Measurements from ENCODE around the gene PAQR4. TPM values are rescaled to one million over a fixed set of nuclear protein-coding genes. Genes with fewer than 3 reads are reported as not detected.

Gene PAQR4
- polyA plus RNA-seq, 1 donor from 2014 or later: 47.8 TPM

DNA sequence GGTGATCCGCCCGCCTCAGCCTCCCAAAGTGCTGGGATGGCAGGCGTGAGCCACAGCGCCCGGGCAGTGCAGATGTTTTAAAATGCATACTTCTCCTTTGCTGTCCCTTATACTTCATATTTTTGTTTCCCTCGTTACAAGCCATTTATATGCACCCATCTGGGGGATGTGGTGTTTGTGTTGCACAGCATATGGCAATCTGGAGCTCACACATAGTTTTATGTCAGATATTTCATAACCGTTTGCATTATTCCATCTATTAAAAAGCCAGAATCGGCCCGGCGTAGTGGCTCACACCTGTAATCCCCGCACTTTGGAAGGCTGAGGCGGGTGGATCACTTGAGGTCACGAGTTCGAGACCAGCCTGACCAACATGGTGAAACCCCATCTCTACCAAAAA is 45.7 kb upstream of the PAQR4 start:
- H3K27me3 ChIP-seq (ENCODE audit: insufficient read depth, low read depth, low read length): no peaks in the 10 kb centered on the region
- no peaks in the 10 kb centered on the region for H4K20me1 ChIP-seq (ENCODE audit: insufficient read depth)
- H3K9me3 ChIP-seq (ENCODE audit: low read length): no peaks in the 10 kb centered on the region
- H3K4me2 ChIP-seq (ENCODE audit: low read length): no peak overlapping the region
- H3K4me3 ChIP-seq (ENCODE audit: low read length): no peak overlapping the region
- H3F3A ChIP-seq (ENCODE audit: insufficient read depth, low read length, poor library complexity, severe bottlenecking): no peaks in the 10 kb centered on the region
- no peak overlapping the region for H3K27ac ChIP-seq (ENCODE audit: low read length)
- no peaks in the 10 kb centered on the region for H3K79me2 ChIP-seq (replicated peaks; ENCODE audit: insufficient read depth, low read length)
- TF ChIP-seq EZH2 (IDR thresholded peaks at IDR 0.05; ENCODE audit: borderline replicate concordance, insufficient read depth, low read length, poor library complexity, severe bottlenecking) (no peak), POLR2AphosphoS5 (IDR thresholded peaks at IDR 0.05) (no peak), TAF1 (IDR thresholded peaks at IDR 0.05; ENCODE audit: low read depth) (no peak), RAD21 (conservative IDR thresholded peaks at IDR 0.05) (no peak), SMC3 (conservative IDR thresholded peaks at IDR 0.05; ENCODE audit: poor library complexity) (no peak), EP300 (conservative IDR thresholded peaks at IDR 0.05; ENCODE audit: poor library complexity, severe bottlenecking) (no peak), MXI1 (conservative IDR thresholded peaks at IDR 0.05; ENCODE audit: poor library complexity, severe bottlenecking) (no peak)
- TF ChIP-seq, protein P1, sequence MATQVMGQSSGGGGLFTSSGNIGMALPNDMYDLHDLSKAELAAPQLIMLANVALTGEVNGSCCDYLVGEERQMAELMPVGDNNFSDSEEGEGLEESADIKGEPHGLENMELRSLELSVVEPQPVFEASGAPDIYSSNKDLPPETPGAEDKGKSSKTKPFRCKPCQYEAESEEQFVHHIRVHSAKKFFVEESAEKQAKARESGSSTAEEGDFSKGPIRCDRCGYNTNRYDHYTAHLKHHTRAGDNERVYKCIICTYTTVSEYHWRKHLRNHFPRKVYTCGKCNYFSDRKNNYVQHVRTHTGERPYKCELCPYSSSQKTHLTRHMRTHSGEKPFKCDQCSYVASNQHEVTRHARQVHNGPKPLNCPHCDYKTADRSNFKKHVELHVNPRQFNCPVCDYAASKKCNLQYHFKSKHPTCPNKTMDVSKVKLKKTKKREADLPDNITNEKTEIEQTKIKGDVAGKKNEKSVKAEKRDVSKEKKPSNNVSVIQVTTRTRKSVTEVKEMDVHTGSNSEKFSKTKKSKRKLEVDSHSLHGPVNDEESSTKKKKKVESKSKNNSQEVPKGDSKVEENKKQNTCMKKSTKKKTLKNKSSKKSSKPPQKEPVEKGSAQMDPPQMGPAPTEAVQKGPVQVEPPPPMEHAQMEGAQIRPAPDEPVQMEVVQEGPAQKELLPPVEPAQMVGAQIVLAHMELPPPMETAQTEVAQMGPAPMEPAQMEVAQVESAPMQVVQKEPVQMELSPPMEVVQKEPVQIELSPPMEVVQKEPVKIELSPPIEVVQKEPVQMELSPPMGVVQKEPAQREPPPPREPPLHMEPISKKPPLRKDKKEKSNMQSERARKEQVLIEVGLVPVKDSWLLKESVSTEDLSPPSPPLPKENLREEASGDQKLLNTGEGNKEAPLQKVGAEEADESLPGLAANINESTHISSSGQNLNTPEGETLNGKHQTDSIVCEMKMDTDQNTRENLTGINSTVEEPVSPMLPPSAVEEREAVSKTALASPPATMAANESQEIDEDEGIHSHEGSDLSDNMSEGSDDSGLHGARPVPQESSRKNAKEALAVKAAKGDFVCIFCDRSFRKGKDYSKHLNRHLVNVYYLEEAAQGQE (IDR thresholded peaks at IDR 0.05; ENCODE audit: borderline replicate concordance): no peak
- TF ChIP-seq, protein P2, sequence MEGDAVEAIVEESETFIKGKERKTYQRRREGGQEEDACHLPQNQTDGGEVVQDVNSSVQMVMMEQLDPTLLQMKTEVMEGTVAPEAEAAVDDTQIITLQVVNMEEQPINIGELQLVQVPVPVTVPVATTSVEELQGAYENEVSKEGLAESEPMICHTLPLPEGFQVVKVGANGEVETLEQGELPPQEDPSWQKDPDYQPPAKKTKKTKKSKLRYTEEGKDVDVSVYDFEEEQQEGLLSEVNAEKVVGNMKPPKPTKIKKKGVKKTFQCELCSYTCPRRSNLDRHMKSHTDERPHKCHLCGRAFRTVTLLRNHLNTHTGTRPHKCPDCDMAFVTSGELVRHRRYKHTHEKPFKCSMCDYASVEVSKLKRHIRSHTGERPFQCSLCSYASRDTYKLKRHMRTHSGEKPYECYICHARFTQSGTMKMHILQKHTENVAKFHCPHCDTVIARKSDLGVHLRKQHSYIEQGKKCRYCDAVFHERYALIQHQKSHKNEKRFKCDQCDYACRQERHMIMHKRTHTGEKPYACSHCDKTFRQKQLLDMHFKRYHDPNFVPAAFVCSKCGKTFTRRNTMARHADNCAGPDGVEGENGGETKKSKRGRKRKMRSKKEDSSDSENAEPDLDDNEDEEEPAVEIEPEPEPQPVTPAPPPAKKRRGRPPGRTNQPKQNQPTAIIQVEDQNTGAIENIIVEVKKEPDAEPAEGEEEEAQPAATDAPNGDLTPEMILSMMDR (IDR thresholded peaks at IDR 0.05; ENCODE audit: poor library complexity, severe bottlenecking): no peak
- H3K36me3 ChIP-seq (ENCODE audit: insufficient read depth, low read length): no peaks in the 10 kb centered on the region
- H2AFZ ChIP-seq (ENCODE audit: low read depth, low read length): no peak overlapping the region
- no peaks in the 10 kb centered on the region for H3K9me2 ChIP-seq (ENCODE audit: insufficient read depth, low read length)
- no peak overlapping the region for H3K9ac ChIP-seq (ENCODE audit: low read length)

DNA sequence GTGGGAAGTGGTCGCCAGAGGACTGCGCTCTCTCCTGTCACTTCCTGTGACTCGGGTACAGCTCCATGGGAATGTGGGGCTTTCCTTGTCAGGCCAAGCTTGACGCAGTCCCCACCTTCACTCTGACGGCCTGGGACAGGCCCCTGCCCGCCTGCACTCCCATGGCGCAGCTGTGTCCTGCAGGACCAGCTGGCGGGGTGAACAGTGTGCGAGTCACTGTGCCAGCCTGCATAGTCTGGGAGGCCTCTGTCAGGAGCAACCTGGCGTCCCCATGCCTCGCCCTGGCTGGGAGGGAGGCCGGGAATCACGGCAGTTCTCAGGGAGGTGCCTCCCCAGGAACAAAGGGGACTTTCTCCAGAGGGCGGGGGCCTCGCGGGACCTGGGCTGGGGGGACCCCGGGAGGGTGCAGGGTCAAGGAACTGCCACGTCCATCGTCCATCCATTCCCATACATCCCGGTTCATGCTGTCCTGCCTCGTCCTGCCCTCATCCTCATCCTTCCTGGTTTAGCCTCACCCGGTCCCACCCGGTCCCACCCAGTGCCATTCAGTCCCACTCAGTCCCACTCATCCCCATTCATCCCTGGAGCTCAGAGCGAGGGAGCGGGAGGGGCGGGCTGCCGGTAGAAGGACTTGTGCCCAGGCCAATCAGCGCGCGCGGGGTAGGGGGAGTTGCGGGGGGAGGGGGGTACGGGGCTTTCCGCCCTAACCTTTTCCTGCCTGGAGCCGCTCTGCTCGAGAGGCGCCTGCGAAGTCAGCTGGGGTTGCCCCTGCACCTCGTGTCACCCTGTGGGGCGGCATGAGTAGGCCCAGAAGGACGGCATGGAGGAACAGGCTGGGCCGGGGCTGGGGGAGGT is 44.0 kb upstream of the PAQR4 start:
- Histone ChIP-seq H3K9ac (ENCODE audit: low read length) (no peak overlapping the region), H2AFZ (ENCODE audit: low read depth, low read length) (no peak overlapping the region), H3F3A (ENCODE audit: insufficient read depth, low read length, poor library complexity, severe bottlenecking) (no peaks in the 10 kb centered on the region), H3K36me3 (ENCODE audit: insufficient read depth, low read length) (no peaks in the 10 kb centered on the region), H3K9me2 (ENCODE audit: insufficient read depth, low read length) (no peaks in the 10 kb centered on the region), H3K79me2 (replicated peaks; ENCODE audit: insufficient read depth, low read length) (no peaks in the 10 kb centered on the region), H4K20me1 (ENCODE audit: insufficient read depth) (no peaks in the 10 kb centered on the region), H3K27ac (ENCODE audit: low read length) (no peak overlapping the region), H3K27me3 (ENCODE audit: insufficient read depth, low read depth, low read length) (no peaks in the 10 kb centered on the region), H3K4me2 (ENCODE audit: low read length) (no peak overlapping the region), H3K9me3 (ENCODE audit: low read length) (no peaks in the 10 kb centered on the region), H3K4me3 (ENCODE audit: low read length) (no peak overlapping the region)
- TF ChIP-seq EP300 (conservative IDR thresholded peaks at IDR 0.05; ENCODE audit: poor library complexity, severe bottlenecking) (no peak), MXI1 (conservative IDR thresholded peaks at IDR 0.05; ENCODE audit: poor library complexity, severe bottlenecking) (no peak), SMC3 (conservative IDR thresholded peaks at IDR 0.05; ENCODE audit: poor library complexity) (no peak), POLR2AphosphoS5 (IDR thresholded peaks at IDR 0.05) (no peak), TAF1 (IDR thresholded peaks at IDR 0.05; ENCODE audit: low read depth) (no peak), RAD21 (conservative IDR thresholded peaks at IDR 0.05) (no peak), EZH2 (IDR thresholded peaks at IDR 0.05; ENCODE audit: borderline replicate concordance, insufficient read depth, low read length, poor library complexity, severe bottlenecking) (no peak)
- TF ChIP-seq, protein P1 (IDR thresholded peaks at IDR 0.05; ENCODE audit: borderline replicate concordance): no peak
- TF ChIP-seq, protein P2 (IDR thresholded peaks at IDR 0.05; ENCODE audit: poor library complexity, severe bottlenecking): no peak
